Head of caudate nucleus (tissue), 42 donors: ENCODE results near the gene STYXL1.
A peak's percentile ranks its signal among the peaks of the same experiment; 100 is the strongest.

Experiments
- DNase-seq, 42 donors: peaks; one replicate each; pipeline versions ENCODE4 v3.0.0 to v3.0.0-alpha.2; 2020 to 2021; ENCODE audit warnings: mixed read lengths in 7 of 42
- intact Hi-C: fragments of 100-400 bp; cut with DNase I; formaldehyde crosslinking; loops from one replicate; pipeline ENCODE4 v1.15.0; 2022

STYXL1 gene

DNA sequence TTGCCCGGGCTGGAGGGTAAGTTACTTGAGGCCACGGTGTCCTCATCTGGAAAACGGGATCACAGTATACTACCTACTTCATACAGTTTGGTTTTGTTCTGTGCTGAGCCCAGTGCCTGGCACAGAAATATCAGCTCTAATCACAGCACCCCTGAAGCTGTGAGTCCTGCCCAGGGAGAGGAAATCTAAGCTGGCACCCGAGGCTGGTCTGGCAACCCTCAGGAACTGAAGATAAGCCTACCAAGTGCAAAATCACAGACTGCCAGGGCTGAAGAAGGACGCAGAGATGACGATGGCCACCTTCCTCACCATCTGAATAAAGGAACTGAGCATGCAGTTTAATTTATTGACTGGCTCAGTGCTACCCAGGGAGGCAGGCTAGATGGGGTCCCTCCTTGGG lies 45.7 kb downstream of the STYXL1 start:
- no peak for DNase-seq
- intact Hi-C loops, result no loop called here

DNA sequence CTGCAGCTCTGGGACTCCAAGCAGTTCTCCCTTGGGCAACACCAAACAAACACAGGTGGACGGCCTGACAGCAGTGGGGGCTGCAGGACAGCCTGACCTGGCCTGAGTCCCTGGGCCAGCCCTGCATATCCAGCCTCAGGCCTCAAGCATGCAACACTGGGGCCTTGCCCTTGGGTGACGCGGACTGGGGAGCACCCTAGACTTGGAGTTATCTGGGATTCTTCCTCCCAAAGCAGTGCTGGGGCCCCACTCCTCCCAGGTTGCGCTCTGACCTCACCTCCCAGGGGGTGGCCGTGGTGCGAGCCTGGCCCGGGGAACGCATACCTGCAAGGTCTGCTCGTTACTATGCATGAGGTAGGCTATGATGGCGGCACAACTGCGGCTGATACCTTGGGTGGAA lies 47.2 kb downstream of the STYXL1 start:
- no peak for DNase-seq
- intact Hi-C loops, result no loop called here

DNA sequence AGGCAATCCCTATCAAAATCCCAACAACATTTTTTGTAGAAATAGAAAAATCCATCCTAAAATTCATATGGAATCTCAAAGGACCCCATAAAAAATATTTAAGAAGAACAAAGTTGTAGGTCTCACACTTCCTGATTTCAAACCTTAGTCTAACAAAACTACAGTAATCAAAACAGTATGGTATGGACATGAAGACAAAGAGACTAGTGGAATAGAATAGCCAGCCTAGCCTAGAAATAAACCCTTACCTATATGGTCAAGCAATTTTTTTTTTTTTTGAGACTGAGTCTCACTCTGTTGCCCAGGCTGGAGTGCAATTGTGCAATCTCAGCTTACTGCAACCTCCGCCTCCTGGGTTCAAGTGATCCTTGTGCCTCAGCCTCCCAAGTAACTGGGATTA lies 49.8 kb downstream of the STYXL1 start:
- intact Hi-C loops, result loop anchor here (10.0 kb wide), 1 partner anchor 113 kb away; no protein-coding TSS in a partner anchor
- no peak for DNase-seq

DNA sequence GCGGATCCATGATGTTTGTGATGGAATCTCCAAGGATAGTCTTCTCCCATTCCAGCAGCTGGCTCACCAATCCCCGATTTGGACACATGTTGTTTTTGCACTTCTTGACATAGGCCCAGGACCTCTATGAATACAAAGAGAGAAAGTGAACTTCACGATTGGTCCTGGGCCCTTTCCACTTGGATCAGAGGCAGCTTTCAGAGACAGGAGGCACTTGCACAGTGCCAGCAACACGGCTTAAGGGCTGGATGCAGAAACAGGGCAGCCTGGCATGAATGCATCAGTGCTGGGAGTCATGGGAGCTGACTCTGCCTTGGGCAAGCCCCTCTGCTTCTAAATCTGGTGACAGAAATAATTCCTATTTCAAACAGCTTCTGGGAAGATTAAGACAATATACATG lies 51.3 kb downstream of the STYXL1 start:
- intact Hi-C loops, result loop anchor here (10.0 kb wide), 1 partner anchor 112 kb away; no protein-coding TSS in a partner anchor
- DNase-seq, result no peak

DNA sequence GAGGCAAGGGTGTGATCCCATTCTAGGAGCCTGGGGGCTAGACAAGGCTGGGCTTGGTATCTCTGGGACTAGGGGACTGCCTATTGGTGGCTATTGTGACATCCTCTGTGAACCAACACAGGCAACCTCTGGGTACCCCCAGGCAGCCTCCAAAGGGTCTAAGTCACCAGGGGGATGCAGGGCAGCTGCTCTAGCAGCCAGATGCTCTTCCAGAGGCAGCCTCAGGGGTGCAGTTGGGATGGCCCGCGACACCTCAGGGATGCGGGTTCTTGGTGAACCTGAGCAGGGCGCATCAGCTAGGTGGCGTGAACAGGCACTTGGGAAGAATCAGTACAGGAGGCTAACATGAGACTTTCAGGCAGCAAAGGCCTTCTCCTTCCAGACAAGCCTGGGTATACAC lies 51.8 kb downstream of the STYXL1 start:
- peak in 2 of 42 donors; percentile 6 to 22 for DNase-seq
- intact Hi-C loops, result loop anchor here (10.0 kb wide), 1 partner anchor 111 kb away; no protein-coding TSS in a partner anchor

DNA sequence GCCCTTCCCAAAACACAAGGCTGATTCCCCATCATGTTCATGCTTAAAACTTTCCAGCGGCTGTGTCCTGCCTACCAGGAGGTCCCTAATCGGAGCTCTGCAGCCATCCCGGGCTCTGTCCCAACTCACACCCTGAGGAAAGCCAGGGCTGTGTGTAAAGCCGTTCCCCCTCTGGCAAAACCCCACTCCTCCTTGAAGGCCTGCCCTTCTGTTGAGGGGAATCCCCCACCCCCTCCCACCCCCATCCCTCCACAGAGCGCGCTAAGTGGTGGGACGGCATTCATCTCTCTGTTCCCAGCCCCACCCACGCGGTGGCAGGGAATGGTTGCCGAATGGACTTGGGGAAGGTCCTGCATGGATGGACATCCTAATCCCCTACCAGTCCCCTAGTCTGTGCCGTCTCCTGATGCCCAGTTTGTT lies 52.7 kb downstream of the STYXL1 start:
- peak in 2 of 42 donors; percentile 25 to 30 for DNase-seq
- intact Hi-C loops, result loop anchor here (10.0 kb wide), 1 partner anchor 110 kb away; no protein-coding TSS in a partner anchor

DNA sequence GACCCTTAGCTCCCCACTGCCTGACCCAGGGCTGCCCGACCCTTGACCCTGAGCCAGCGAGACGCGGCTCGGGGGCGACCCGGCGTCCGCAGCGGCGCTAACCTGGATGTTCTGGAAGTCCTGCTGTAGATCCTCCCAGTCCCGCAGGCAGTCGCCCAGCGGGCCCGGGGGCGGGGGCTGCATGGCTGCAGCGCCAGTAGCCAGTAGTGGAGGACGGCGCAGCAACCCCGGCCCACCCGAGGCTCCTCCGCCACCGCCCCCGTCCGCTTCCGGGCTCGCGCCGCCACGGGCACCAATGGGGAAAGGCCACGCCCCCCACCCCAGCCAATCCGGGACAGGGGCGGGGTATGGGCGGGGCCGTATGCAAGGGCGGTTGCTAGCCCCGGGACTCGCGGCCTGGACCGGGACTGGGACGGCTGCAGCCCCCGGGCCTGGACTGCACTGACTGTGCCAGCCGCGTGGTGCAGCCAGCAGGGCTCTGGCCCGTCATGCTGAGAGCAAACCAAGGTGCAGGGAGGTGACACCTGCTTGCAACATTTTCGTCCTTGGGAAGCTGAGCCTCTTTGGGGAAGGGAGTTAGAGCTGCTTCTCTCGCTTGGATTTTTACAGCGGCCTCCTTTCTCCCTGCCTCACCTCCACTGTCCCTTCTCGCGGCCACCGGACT lies 53.3 kb downstream of the STYXL1 start, which contains the start of gene TMEM120A:
Gene TMEM120A (minus strand): TSS at position 208 of the 664 bp plus-strand sequence. CDS start 25 bp downstream, at position 183.
- DNase-seq, result peak; percentile 83 to 98 (median 95)
- intact Hi-C loops, result loop anchor here (10.0 kb wide), 1 partner anchor 110 kb away; no protein-coding TSS in a partner anchor

DNA sequence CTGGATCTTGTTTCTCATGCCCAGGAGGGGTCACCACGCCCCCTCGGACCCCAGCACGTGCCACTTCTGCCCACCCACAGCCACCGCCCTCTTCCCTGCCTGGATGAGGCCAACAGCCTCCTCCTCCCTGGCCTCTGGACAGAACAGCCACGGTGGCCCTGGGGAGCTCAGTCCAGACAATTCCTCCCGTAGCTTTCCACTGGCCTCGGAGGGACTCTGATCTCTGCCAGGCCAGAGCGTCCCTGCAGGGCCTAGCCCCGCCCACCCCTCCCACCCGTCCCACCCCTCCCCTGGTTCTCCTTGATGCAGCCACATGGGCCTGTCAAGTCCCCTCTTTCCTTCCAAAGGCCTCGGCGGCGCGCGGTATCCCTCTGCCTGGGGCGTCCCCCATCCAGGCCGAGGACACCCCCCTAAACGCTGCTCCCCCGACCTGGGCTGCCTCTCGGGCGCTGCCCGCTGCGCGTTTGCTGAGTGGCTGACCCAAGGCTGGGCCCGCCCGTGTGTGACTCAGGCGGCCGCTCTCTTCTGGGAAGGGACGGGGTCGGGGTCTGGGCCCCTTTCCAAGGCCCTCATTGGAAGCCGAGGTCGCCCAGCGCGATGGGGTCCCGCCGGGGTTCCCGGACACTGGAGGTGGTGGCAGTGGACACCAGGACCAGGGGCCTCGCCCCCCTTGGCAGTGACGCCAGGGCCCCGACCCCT lies 54.0 kb downstream of the STYXL1 start:
- DNase-seq, result peak in 27 of 42 donors; percentile 19 to 76 (median 50)
- intact Hi-C loops, result loop anchor here (10.0 kb wide), 1 partner anchor 109 kb away; no protein-coding TSS in a partner anchor

DNA sequence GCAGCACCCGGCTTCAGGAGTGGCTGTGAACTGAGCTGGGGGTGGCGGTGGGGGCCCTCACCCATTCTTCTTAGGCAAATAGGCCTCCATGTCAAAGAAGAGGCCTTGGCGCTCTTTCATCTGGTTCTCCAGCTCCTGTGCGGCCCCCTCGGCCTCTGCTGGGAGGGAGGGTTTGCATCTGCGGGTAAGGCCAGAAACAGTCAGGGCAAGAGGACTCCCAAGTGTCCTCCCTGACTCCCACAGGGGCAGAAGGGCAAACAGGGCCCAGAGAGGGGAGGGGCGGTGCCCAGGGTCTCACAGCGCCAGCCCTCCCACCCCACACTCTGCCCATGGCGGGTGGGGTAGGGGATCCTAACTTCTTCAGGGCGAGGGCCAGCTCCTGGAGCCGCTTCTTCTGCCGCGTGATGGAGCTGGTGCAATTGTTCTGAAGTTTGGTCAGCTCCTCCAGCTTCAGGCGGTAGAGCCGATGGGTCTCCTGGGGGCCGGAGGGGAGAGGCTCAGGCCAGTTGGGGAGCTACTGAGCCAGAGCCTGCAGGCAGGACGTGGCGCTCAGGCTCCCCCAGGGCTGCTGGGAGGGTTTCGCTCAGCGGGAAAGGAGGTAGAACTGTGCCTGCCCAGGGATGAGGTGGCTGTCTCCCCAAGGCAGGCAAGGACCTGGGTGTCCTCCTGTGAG lies 55.6 kb downstream of the STYXL1 start:
- intact Hi-C loops, result loop anchor here (10.0 kb wide), 1 partner anchor 107 kb away; no protein-coding TSS in a partner anchor

DNA sequence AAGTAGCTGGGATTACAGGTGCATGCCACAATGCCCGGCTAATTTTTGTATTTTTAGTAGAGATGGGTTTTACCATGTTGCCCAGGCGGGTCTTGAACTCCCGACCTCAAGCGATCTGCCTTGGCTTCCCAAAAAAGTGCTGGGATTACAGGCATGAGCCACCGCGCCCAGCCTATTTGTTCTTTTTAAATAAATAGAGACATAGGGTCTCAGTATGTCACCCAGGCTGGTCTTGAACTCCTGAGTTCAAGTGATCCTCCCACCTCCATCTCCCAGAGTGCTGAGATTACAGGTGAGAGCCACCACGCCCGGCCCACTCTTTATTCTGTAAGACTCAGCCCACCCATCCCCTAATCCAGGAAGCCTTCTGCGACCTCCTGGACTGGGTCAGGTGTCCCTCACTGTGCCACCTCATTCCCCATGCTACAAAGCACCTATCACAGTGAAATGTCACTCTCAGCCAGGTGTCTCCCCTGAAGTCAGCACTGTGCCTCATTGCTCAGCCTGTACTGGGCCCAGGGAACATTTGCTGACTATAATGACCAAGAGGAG lies 56.2 kb downstream of the STYXL1 start:
- no peak for DNase-seq
- intact Hi-C loops, result loop anchor here (10.0 kb wide), 1 partner anchor 107 kb away; no protein-coding TSS in a partner anchor

More for the DNA sequence above, 55.6 kb downstream of the STYXL1 start:
- DNase-seq, result peak in 2 of 42 donors; percentile 9 to 14

DNA sequence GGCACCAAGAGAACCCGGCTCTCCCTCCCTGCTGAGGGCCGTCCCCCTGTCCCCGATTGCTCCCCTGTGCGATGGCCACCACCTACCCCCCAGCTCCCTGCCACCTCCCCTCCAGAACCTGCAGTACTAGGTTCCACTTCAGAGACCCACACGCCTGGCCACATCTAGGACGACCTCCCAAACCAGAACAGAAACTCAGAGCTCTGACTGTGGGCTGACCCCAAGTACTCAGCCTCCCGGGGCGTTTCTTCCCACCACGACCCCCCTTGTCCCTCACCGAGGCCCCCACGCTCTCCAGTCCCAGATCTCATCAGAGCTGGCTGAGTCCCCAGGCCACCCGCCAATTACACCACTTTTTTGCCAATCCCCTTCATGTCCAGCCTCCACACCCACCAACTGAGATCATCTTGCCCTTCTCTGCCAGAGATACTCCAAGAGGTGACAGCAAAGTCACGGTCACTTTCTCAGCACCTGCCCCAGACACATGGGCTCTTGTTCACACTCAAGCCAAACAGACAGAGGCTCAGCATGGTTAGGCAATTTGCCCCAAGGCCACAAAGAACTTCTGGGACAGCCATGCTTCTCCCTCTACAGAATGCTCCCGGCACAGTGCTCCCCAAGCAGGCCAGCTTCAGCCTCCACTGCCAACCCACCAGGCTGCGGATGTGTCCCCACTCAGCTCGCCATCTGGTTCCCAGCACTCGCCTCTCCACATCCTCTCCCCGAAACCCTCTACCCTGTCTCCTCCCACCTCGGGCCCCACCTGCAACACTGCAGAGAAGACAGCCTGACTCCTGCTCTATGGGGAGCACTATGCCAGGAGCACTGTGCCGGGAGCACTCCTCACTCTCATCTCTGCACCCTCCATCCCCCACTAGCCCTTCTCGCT lies 58.1 kb downstream of the STYXL1 start:
- intact Hi-C loops, result loop anchor here (10.0 kb wide), 1 partner anchor 105 kb away; no protein-coding TSS in a partner anchor
- peak in 1 of 42 donors; percentile 13 for DNase-seq

DNA sequence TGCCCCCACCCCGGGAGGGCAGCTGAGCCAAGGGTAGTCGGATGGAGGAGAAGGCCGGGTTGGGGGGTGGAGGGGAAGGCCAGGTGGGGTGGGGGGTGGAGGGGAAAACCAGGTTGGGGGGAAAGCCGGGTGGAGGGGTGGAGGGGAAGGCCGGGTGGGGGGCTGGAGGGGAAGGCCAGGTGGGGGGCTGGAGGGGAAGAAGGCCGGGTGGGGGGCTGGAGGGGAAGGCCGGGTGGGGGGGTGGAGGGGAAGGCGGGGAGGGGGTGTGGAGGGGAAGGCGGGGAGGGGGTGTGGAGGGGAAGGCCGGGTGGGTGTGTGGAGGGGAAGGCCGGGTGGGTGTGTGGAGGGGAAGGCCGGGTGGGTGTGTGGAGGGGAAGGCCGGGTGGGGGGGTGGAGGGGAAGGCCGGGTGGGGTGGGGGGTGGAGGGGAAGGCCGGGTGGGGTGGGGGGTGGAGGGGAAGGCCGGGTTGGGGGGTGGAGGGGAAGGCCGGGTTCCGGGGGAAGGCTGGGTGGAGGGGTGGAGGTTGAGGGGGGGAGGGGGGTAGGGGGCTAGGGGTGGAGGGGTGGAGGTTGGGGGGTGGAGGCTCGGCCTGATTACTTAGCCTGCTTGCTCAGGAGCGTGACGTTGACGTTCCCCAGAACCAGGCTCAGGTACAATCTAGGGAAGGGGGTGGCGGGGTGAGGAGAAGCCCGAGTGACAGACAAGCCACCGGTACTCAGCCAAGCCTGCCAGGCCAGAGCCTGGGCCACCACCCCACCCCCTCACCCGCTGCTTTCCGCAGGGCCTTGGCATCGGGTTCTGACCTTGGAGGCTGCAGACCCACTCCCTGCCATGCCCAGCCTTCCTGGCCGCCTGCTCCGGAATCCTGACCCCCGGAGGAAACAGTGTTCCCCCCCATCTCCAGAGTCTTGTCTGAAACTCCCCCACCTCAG lies 59.0 kb downstream of the STYXL1 start:
- intact Hi-C loops, result no loop called here
- DNase-seq, result peak in 19 of 42 donors; percentile 29 to 79 (median 51)

DNA sequence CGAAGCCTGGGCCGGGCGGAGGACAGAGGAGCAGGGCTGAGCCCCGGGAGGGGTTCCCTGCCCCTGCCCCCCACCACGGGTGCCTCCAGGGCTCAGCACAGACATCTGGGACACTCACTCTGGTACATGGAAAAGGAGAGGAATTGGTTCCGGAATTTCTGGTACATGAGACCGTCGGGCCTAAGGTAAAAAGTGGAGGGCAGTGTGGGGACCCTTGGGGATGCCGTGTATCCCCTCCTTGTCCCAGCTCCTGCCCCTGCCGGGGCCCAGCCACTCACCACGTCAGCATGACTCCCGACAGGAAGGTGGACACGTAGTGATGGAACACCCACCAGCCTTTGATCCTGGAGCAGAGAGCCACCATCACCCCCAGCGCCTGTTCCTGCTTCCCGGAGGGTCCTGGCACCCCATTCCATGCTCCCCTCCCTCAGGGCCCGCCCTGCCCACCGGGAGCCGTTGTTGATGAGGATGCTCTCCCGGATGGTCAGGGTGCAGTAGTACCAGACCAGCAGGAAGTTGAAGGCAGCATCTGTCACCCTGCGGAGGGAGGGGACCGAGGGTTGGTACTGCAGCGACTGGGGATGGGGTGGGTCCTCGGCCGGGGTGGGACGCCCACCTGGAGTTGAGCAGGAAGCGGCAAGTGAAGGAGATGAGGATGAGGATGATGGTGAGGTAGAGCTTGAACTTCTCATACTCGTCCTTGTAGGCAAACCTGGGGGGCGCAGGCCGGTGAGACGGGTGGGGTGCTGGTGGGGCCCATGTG lies 59.8 kb downstream of the STYXL1 start:
- intact Hi-C loops, result no loop called here

DNA sequence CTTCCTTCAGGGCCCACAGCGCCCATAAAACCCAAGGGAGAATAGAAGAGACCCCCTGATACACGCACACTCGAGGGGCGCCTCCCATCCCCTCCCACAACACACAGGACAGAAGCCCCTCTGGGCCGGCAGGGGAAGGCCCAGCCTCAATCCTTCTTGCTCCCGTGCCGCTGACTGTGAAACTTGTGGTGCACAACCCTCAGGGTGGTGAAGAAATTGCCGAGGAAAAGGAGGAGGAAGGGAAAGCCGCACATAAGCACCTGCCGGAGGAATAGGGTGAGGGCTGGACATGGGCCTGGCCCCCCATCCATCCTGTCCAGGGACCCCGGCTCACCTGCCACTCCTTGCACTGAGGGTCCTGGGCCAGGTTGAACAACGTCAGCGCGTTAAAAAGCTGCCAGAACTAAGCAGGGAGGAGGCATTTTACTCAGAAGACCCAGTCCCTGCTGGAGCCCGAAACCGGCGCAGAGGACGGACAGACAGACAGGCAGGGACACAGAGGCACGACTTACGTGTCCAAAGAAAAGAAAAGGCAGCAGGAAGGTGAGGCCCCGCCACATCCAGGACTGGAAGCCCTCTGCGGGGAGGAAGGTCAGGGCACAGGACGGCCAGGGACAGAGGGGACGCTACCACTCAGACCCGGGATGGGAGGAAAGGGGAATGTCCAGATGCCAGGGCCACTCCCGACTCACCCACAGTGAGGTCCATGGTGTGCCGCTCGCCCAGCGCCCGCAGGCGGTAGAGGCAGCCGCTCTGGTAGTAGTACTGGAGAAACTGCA lies 60.6 kb downstream of the STYXL1 start:
- DNase-seq, result no peak
- intact Hi-C loops, result no loop called here

More for the DNA sequence above, 59.8 kb downstream of the STYXL1 start:
- DNase-seq, result no peak

DNA sequence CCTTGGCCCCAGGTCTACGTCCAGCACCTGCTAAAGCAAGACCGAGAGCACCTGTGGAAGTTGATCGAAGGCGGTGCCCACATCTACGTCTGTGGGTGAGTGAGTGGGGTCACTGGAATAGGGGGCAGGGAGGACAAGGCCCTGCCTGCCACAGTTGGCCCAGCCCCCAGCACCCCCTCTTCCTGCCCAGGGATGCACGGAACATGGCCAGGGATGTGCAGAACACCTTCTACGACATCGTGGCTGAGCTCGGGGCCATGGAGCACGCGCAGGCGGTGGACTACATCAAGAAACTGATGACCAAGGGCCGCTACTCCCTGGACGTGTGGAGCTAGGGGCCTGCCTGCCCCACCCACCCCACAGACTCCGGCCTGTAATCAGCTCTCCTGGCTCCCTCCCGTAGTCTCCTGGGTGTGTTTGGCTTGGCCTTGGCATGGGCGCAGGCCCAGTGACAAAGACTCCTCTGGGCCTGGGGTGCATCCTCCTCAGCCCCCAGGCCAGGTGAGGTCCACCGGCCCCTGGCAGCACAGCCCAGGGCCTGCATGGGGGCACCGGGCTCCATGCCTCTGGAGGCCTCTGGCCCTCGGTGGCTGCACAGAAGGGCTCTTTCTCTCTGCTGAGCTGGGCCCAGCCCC lies 61.5 kb downstream of the STYXL1 start:
- intact Hi-C loops, result no loop called here
- no peak for DNase-seq
